IMR-90 (cell line): ENCODE data around the gene FAM241A. TPM values are rescaled to one million over a fixed set of nuclear protein-coding genes. Genes with fewer than 3 reads are reported as not detected.

Experiments used
- ATAC-seq: fragments of 200-7000 bp; cut with Tn5 transposase; 2 replicates; pipeline ENCODE4 v1.9.1; 2020; ENCODE audit warnings: low read depth, mild to moderate bottlenecking, moderate library complexity
- BruUV-seq: library from RNA; stranded (reverse); fragments of 400-500 nt; replicated peaks from 2 replicates; lab custom pipeline; 2021; lab: Mats Ljungman, UMichigan
- CTCF ChIA-PET: fragments of 300-600 bp; formaldehyde crosslinking; extraction: SDS; loops from one replicate; lab custom pipeline; 2021; ENCODE audit warnings: antibody characterized with exemption; lab: Yijun Ruan, JAX
- POLR2A ChIA-PET: fragments of 300-600 bp; sonication (Branson Sonifier 250); formaldehyde crosslinking; loops from one replicate; lab custom pipeline; 2022; ENCODE audit warnings: antibody characterized with exemption; ENCODE audit not compliant: unreplicated experiment; lab: Charles Lee
- DNase-seq: peaks from one replicate; pipeline ENCODE4 v3.0.0; 2013
- H2AFZ ChIP-seq: replicated peaks from 2 replicates; pipeline ENCODE3; 2013; ENCODE audit warnings: low read length, mild to moderate bottlenecking; ENCODE audit not compliant: poor library complexity
- H2AK5ac ChIP-seq: 2 replicates; pipeline ENCODE4 v1.6.1; 2013; ENCODE audit warnings: low read depth, low read length, inconsistent platforms
- H2AK9ac ChIP-seq: replicated peaks from 2 replicates; pipeline ENCODE3; 2013; ENCODE audit warnings: mild to moderate bottlenecking, low read depth, low read length, moderate library complexity; ENCODE audit not compliant: poor library complexity
- H2BK120ac ChIP-seq: 2 replicates; pipeline ENCODE4 v1.6.1; 2013; ENCODE audit warnings: low read depth, low read length, inconsistent platforms
- H2BK15ac ChIP-seq: 3 replicates; pipeline ENCODE4 v1.6.1; 2013; ENCODE audit warnings: low read depth, low read length, inconsistent platforms
- H2BK20ac ChIP-seq: 2 replicates; pipeline ENCODE4 v1.6.1; 2013; ENCODE audit warnings: low read depth, mild to moderate bottlenecking, inconsistent platforms, low read length, moderate library complexity
- H2BK5ac ChIP-seq: 2 replicates; pipeline ENCODE4 v1.6.1; 2013; ENCODE audit warnings: mild to moderate bottlenecking, low read depth, low read length, inconsistent platforms; ENCODE audit not compliant: poor library complexity, severe bottlenecking
- H3K14ac ChIP-seq: replicated peaks from 2 replicates; pipeline ENCODE4 v1.6.1; 2013; ENCODE audit warnings: low read depth, low read length, inconsistent platforms
- H3K18ac ChIP-seq: 2 replicates; pipeline ENCODE4 v1.6.1; 2013; ENCODE audit warnings: low read depth, low read length, control low read depth
- H3K23ac ChIP-seq: 2 replicates; pipeline ENCODE4 v1.6.1; 2013; ENCODE audit warnings: low read depth, low read length, inconsistent platforms
- H3K27ac ChIP-seq: 2 replicates; pipeline ENCODE4 v1.5.1; 2013; ENCODE audit warnings: mild to moderate bottlenecking, control low read depth, low read length; ENCODE audit not compliant: insufficient read depth
- H3K27me3 ChIP-seq: 2 replicates; pipeline ENCODE4 v1.6.1; 2013; ENCODE audit warnings: low read length; ENCODE audit not compliant: control insufficient read depth, insufficient read depth
- H3K36me3 ChIP-seq: 2 replicates; pipeline ENCODE4 v1.6.1; 2013; ENCODE audit warnings: low read length, mixed read lengths; ENCODE audit not compliant: control insufficient read depth, insufficient read depth
- H3K4ac ChIP-seq: 2 replicates; pipeline ENCODE4 v1.6.1; 2013; ENCODE audit warnings: low read depth, low read length, inconsistent platforms
- H3K4me1 ChIP-seq: 2 replicates; pipeline ENCODE4 v1.6.1; 2013; ENCODE audit warnings: low read length, mixed read lengths; ENCODE audit not compliant: control insufficient read depth, insufficient read depth
- H3K4me2 ChIP-seq: 2 replicates; pipeline ENCODE4 v1.6.1; 2013; ENCODE audit warnings: low read depth, mild to moderate bottlenecking, control low read depth, low read length, moderate library complexity
- H3K4me3 ChIP-seq: 2 replicates; pipeline ENCODE4 v1.5.1; 2013; ENCODE audit warnings: low read depth, mild to moderate bottlenecking, control low read depth, low read length, moderate library complexity; ENCODE audit not compliant: insufficient read depth
- H3K56ac ChIP-seq: 2 replicates; pipeline ENCODE4 v1.6.1; 2013; ENCODE audit warnings: low read length, inconsistent platforms; ENCODE audit not compliant: insufficient read depth; ENCODE audit errors: extremely low read depth
- H3K79me1 ChIP-seq, 2 experiments: 2 replicates each; pipeline ENCODE4 v1.6.1; 2013; ENCODE audit warnings: low read length in 2 of 2, inconsistent platforms in 1 of 2, low read depth in 1 of 2
- H3K9ac ChIP-seq: 2 replicates; pipeline ENCODE4 v1.6.1; 2013; ENCODE audit warnings: low read depth, low read length, control low read depth
- H3K9me1 ChIP-seq: 2 replicates; pipeline ENCODE4 v1.6.1; 2013; ENCODE audit warnings: low read length, inconsistent platforms; ENCODE audit not compliant: insufficient read depth
- H3K9me3 ChIP-seq: 2 replicates; pipeline ENCODE4 v1.6.1; 2013; ENCODE audit warnings: low read length; ENCODE audit not compliant: control insufficient read depth, insufficient read depth
- H4K20me1 ChIP-seq: 2 replicates; pipeline ENCODE4 v1.6.1; 2013; ENCODE audit warnings: low read length, inconsistent platforms; ENCODE audit not compliant: insufficient read depth
- H4K5ac ChIP-seq: 2 replicates; pipeline ENCODE4 v1.6.1; 2013; ENCODE audit warnings: mild to moderate bottlenecking, low read depth, low read length, control low read depth
- H4K8ac ChIP-seq, 2 experiments: 2 replicates each; pipeline ENCODE4 v1.6.1; 2013; ENCODE audit warnings: low read depth in 2 of 2, low read length in 2 of 2, control low read depth in 1 of 2, inconsistent platforms in 1 of 2
- H4K91ac ChIP-seq: 2 replicates; pipeline ENCODE4 v1.6.1; 2013; ENCODE audit warnings: low read depth, low read length, inconsistent platforms; ENCODE audit not compliant: insufficient read depth
- CEBPB ChIP-seq: IDR thresholded peaks from 2 replicates; pipeline ENCODE4 v1.6.1; 2012; ENCODE audit warnings: low read depth, low read length, improper control_type of control experiment
- MAFK ChIP-seq: IDR thresholded peaks from 2 replicates; pipeline ENCODE4 v1.6.1; 2012; ENCODE audit warnings: low read depth, low read length, improper control_type of control experiment
- MAZ ChIP-seq: IDR thresholded peaks from 2 replicates; pipeline ENCODE4 v1.6.1; 2012; ENCODE audit warnings: low read depth, mild to moderate bottlenecking, low read length, improper control_type of control experiment, moderate library complexity, borderline replicate concordance
- RAD21 ChIP-seq: IDR thresholded peaks from 2 replicates; pipeline ENCODE4 v1.6.1; 2012; ENCODE audit warnings: low read length, improper control_type of control experiment
- RFX5 ChIP-seq: IDR thresholded peaks from 2 replicates; pipeline ENCODE4 v1.8.0; 2012; ENCODE audit warnings: low read depth, mild to moderate bottlenecking, low read length, moderate library complexity
- WGBS, 2 experiments: methylation state at CpG; one replicate each; pipeline versions ENCODE4 v1.1.5 to v1.1.7; 2013; ENCODE audit warnings: missing lambda C conversion rate in 2 of 2; ENCODE audit not compliant: insufficient read length in 1 of 2; ENCODE audit errors: extremely low coverage in 2 of 2; 5-methylcytosine and 5-hydroxymethylcytosine counted together
- dilution Hi-C: fragments of 300-500 bp; cut with HindIII; formaldehyde crosslinking; loops from one replicate; pipeline ENCODE4 v1.14.3; 2018; ENCODE audit warnings: low sequenced_read_pairs; ENCODE audit not compliant: unreplicated experiment
- in situ Hi-C: fragments of 300-500 bp; cut with MboI; formaldehyde crosslinking; loops from 3 replicates; pipeline ENCODE4 v1.14.3; 2019; ENCODE audit warnings: low sequenced_read_pairs, inconsistent platforms, mixed read lengths
- intact Hi-C: fragments of 100-400 bp; cut with micrococcal nuclease; formaldehyde crosslinking; loops from 2 replicates; pipeline ENCODE4 v1.10.0; 2022
- polyA plus RNA-seq, 3 experiments: library from polyadenylated mRNA; depleted of rRNA; stranded (reverse); fragments of >200 nt; gene quantifications; 2 replicates each; pipeline ENCODE4 v1.2.3, GENCODE V29; 2012; ENCODE audit warnings: low replicate concordance in 1 of 3
- total RNA-seq: library from RNA; depleted of rRNA; stranded (reverse); fragments of >200 nt; gene quantifications from 2 replicates; pipeline ENCODE4 v1.2.3, GENCODE V29; 2012
- TF ChIP-seq, protein P1 (sequence below): fragments of 150-350 bp; IDR thresholded peaks from 2 replicates; pipeline ENCODE4 v1.6.1; 2017; ENCODE audit warnings: mild to moderate bottlenecking, antibody characterized with exemption, low read length, low read depth

The FAM241A gene
- total and polyA plus RNA-seq, 2 of the 4 experiments (the other 2 are of a cell fraction) = under 0.01 to 0.24 TPM

DNA sequence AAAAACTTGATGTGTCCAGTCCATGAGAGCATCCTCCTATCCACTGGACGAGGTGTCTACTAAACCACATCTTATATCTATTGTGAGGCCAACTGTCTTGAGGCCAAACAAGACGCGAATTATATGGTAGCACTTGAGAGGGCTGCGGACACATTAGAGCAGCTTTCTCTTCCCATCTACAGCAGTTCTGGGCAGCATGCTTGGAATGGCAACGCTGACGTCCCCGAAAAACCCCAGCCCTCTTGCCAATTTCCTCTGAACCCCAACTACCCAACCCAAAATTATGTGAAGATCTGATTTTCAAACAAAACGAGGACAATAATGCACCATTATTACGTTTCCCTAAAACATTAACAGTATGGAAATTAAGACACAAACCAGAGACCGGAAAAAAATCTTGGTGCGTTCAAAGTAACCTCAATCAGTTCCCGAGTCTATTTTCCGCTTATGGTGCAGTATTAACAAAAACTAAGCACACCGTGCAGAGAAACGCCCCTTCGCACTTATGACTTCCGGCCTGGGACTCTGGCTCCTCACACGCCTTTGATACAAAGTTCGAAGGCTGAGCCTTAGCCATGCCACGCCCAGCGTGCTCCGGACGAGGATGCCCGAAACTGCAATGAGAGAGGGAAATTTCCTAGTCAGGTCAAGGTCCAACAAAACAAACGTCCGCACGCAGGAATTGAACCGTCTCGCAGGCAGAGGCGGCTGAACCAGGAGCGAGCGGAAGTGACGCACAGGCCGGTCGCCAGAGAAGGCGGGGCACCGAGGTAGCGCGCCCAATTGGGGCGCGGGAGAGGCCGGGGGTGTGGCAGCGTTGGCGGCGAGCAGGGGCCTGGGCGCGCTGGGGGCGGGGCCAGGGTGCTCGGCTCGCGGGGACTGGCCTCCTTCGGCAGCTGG lies 85.9 kb downstream of the FAM241A start:
- Histone ChIP-seq H3K27ac (peak overlapping the region; percentile 94), H2BK5ac (peak overlapping the region; percentile 93), H3K4ac (peak overlapping the region; percentile 83), H2AK5ac (peak overlapping the region; percentile 46; the same call in 1 of the 2 replicates), H3K9me3 (no peaks in the 10 kb centered on the region), H2BK120ac (peak overlapping the region; percentile 74), H3K14ac (peak overlapping the region; percentile 83), H3K18ac (peak overlapping the region; percentile 82), H2AFZ (peak overlapping the region; percentile 100), H3K4me3 (peak overlapping the region; percentile 80), H3K56ac (peak overlapping the region; percentile 70), H2AK9ac (peak overlapping the region; percentile 95), H3K36me3 (no peaks in the 10 kb centered on the region), H3K9me1 (no peaks in the 10 kb centered on the region), H4K5ac (peak overlapping the region; percentile 86), H3K27me3 (no peaks in the 10 kb centered on the region), H4K20me1 (no peaks in the 10 kb centered on the region; the same call in 1 of the 2 replicates), H2BK15ac (peak overlapping the region; percentile 31; the same call in 1 of the 3 replicates), H3K4me1 (no peaks in the 10 kb centered on the region), H3K4me2 (peak overlapping the region; percentile 77), H2BK20ac (no peak overlapping the region), H4K91ac (peak overlapping the region; percentile 94), H4K8ac (peak overlapping the region; percentile 59 to 95), H3K9ac (peak overlapping the region; percentile 78), H3K79me1 (peaks cover 2 to 12% of the 10 kb centered on the region in 2 experiments), H3K23ac (peak overlapping the region; percentile 67)
- ChIA-PET CTCF (interaction anchor here (1.4 kb wide), 1 partner anchor 17 kb away, joined by 5 read pairs; no protein-coding TSS in a partner anchor), POLR2A (no interaction called here)
- TSS peak; percentile 70 for BruUV-seq
- in situ Hi-C loops = loop anchor here (5.0 kb wide), 1 partner anchor 129 kb away; no protein-coding TSS in a partner anchor
- TF ChIP-seq MAFK = peak; percentile 60
- peak; percentile 68; the same call in 1 of the 2 replicates for TF ChIP-seq MAZ
- TF ChIP-seq RFX5 = no peak
- TF ChIP-seq, protein P1, sequence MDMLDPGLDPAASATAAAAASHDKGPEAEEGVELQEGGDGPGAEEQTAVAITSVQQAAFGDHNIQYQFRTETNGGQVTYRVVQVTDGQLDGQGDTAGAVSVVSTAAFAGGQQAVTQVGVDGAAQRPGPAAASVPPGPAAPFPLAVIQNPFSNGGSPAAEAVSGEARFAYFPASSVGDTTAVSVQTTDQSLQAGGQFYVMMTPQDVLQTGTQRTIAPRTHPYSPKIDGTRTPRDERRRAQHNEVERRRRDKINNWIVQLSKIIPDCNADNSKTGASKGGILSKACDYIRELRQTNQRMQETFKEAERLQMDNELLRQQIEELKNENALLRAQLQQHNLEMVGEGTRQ = 0 out of 2 replicates have a peak, but pooled peaks have one; percentile 13
- no peak for TF ChIP-seq RAD21
- TF ChIP-seq CEBPB = peak; percentile 87
- ATAC-seq = peak; percentile 97
- peak; percentile 94 for DNase-seq
- dilution Hi-C loops = no loop called here
- intact Hi-C loops = loop anchor here (2.0 to 10.0 kb wide), 3 partner anchors 16 to 404 kb away; partner anchors contain the start of genes LARP7 and ZGRF1
- WGBS, 2 experiments = 0% methylated on average over 26 of the region's 52 CpGs; no CpG with 5 or more reads in 1 of the 2 experiments
